K562 (cell line): Measurements from ENCODE around the gene DBP. TPM values are rescaled to one million over a fixed set of nuclear protein-coding genes. Genes with fewer than 3 reads are reported as not detected.

Source experiments
- CXXC5 ChIP-seq: fragments of 250-450 bp; sonication (Bioruptor Pico); IDR thresholded peaks from 2 replicates; pipeline ENCODE4 v1.8.0; 2022; ENCODE audit warnings: inconsistent platforms, mild to moderate bottlenecking, moderate library complexity
- MEIS2 ChIP-seq: fragments of 450-650 bp; IDR thresholded peaks from 2 replicates; pipeline ENCODE4 v1.6.1; 2014; ENCODE audit warnings: mild to moderate bottlenecking; ENCODE audit not compliant: partially characterized antibody
- NFATC3 ChIP-seq: fragments of 450-650 bp; IDR thresholded peaks from 2 replicates; pipeline ENCODE4 v1.6.1; 2017; ENCODE audit warnings: mild to moderate bottlenecking
- NRF1 ChIP-seq, 2 experiments: fragments of 450-650 bp; IDR thresholded peaks in 1 of 2; conservative IDR thresholded peaks in 1 of 2; 2 replicates each; pipeline ENCODE4 v1.6.1; 2014; ENCODE audit warnings: mild to moderate bottlenecking in 2 of 2
- RCOR1 ChIP-seq, 2 experiments: IDR thresholded peaks; 2 replicates each; pipeline ENCODE4 v1.6.1; 2012; ENCODE audit warnings: low read depth in 2 of 2, low read length in 2 of 2, borderline replicate concordance in 1 of 2, improper control_type of control experiment in 1 of 2
- REST ChIP-seq, 2 experiments: fragments of 450-650 bp; formaldehyde crosslinking in 1 of 2; IDR thresholded peaks; 2 replicates each; pipeline versions ENCODE4 v1.4.0 to v1.6.1; 2014 to 2020; ENCODE audit warnings: mild to moderate bottlenecking in 2 of 2, borderline replicate concordance in 1 of 2, low read depth in 1 of 2
- SAP30 ChIP-seq: fragments of 200-600 bp; sonication (generic); IDR thresholded peaks from 2 replicates; pipeline ENCODE4 v1.6.1; 2012; ENCODE audit warnings: borderline replicate concordance, low read depth, mild to moderate bottlenecking, moderate library complexity, low read length, control low read depth, inconsistent platforms; ENCODE audit not compliant: insufficient read depth, poor library complexity, severe bottlenecking
- SOX6 ChIP-seq: fragments of 450-650 bp; IDR thresholded peaks from 2 replicates; pipeline ENCODE4 v1.6.1; 2014; ENCODE audit warnings: mild to moderate bottlenecking
- ZFP36 ChIP-seq: fragments of 150-350 bp; IDR thresholded peaks from 2 replicates; pipeline ENCODE4 v1.6.1; 2018; ENCODE audit warnings: low read length, low read depth; ENCODE audit not compliant: partially characterized antibody
- ZNF140 ChIP-seq: fragments of 250-450 bp; sonication (Bioruptor Pico); IDR thresholded peaks from 2 replicates; pipeline ENCODE4 v1.8.0; 2021; ENCODE audit warnings: moderate library complexity, mild to moderate bottlenecking, inconsistent platforms
- ZNF175 ChIP-seq: fragments of 200-800 bp; sonication (Bioruptor generic); IDR thresholded peaks from 2 replicates; pipeline ENCODE4 v1.6.1; 2016; ENCODE audit warnings: low read depth, mild to moderate bottlenecking, missing genetic modification characterization, missing compliant biosample characterization
- ZNF584 ChIP-seq: fragments of 200-800 bp; sonication (Bioruptor generic); IDR thresholded peaks from 2 replicates; pipeline ENCODE4 v1.6.1; 2016; ENCODE audit warnings: low read depth, mild to moderate bottlenecking, missing genetic modification characterization, missing compliant biosample characterization
- polyA plus RNA-seq, 8 experiments: library from polyadenylated mRNA; depleted of rRNA in 4 of 8; stranded (reverse) in 5 of 8; unstranded in 3 of 8; fragments of >200 nt; fragmentation: Nextera tagmentation in 2 of 8; fragmentation: Illumina TruSeq in 1 of 8; extraction: Ambion mirVana in 2 of 8; extraction: Trizol in 1 of 8; gene quantifications; 2 replicates each; pipeline versions ENCODE4 v1.2.1 to v1.2.3, GENCODE V29; 2011 to 2014; ENCODE audit warnings: inconsistent platforms in 1 of 8, missing spikeins in 1 of 8
- total RNA-seq, 7 experiments: library from RNA; depleted of rRNA in 6 of 7; stranded (reverse); fragments of >200 nt in 6 of 7; fragmentation: Illumina TruSeq in 2 of 7; extraction: Trizol in 2 of 7; gene quantifications; 2 replicates each; pipeline versions ENCODE4 v1.2.1 to v1.2.3, GENCODE V29; 2011 to 2021; ENCODE audit warnings: low replicate concordance in 1 of 7
- TF ChIP-seq, protein P1 (sequence below), 2 experiments: fragments of 450-650 bp; IDR thresholded peaks; 2 replicates each; pipeline ENCODE4 v1.6.1; 2018; ENCODE audit warnings: mild to moderate bottlenecking in 2 of 2, low read depth in 1 of 2; ENCODE audit not compliant: partially characterized antibody in 2 of 2
- TF ChIP-seq, protein P2 (sequence below): sonication (generic); IDR thresholded peaks from 2 replicates; pipeline ENCODE4 v1.6.1; 2016

DBP gene
- total and polyA plus RNA-seq, 9 of the 15 experiments (the other 6 are each of a cell fraction or from before 2014, with no cell fraction given) = 0.25 to 5.5 (median 1.8) TPM

DNA sequence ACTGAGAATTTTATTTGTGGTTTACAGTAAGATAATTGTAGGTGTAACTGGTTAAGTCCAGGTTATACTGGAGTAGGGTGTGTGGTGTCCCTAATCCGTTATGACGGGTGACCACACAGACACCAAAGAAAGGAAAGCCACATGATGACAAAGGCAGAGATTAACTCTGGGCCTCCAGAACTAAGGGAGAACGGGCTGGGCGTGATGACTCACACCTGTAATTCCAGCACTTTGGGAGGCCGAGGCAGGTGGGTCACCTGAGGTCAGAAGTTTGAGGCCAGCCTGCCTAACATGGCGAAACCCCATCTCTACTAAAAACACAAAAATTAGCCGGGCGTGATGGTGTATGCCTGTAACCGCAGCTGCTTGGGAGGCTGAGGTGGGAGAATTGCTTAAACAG lies 48.4 kb upstream of the DBP start (continued):
- TF ChIP-seq REST (IDR thresholded peaks at IDR 0.05; ENCODE audit: borderline replicate concordance) (peak; percentile 90), REST (CRISPR knock-in tag; IDR thresholded peaks at IDR 0.05; ENCODE audit: low read depth) (no peak), ZFP36 (no peak), CXXC5 (CRISPR knock-in tag) (no peak), NFATC3 (no peak), ZNF140 (CRISPR knock-in tag) (no peak), MEIS2 (peak; percentile 30), RCOR1 (IDR thresholded peaks at IDR 0.05; ENCODE audit: borderline replicate concordance in 1 of 2, low read depth in 2 of 2, low read length in 2 of 2) (no peak), ZNF584 (CRISPR knock-in tag) (no peak), NRF1 (conservative IDR thresholded peaks at IDR 0.05 in 1 of 2, IDR thresholded peaks at IDR 0.05 in 1 of 2) (no peak), SOX6 (peak; percentile 82), ZNF175 (no peak), SAP30 (no peak)
- TF ChIP-seq, protein P1, sequence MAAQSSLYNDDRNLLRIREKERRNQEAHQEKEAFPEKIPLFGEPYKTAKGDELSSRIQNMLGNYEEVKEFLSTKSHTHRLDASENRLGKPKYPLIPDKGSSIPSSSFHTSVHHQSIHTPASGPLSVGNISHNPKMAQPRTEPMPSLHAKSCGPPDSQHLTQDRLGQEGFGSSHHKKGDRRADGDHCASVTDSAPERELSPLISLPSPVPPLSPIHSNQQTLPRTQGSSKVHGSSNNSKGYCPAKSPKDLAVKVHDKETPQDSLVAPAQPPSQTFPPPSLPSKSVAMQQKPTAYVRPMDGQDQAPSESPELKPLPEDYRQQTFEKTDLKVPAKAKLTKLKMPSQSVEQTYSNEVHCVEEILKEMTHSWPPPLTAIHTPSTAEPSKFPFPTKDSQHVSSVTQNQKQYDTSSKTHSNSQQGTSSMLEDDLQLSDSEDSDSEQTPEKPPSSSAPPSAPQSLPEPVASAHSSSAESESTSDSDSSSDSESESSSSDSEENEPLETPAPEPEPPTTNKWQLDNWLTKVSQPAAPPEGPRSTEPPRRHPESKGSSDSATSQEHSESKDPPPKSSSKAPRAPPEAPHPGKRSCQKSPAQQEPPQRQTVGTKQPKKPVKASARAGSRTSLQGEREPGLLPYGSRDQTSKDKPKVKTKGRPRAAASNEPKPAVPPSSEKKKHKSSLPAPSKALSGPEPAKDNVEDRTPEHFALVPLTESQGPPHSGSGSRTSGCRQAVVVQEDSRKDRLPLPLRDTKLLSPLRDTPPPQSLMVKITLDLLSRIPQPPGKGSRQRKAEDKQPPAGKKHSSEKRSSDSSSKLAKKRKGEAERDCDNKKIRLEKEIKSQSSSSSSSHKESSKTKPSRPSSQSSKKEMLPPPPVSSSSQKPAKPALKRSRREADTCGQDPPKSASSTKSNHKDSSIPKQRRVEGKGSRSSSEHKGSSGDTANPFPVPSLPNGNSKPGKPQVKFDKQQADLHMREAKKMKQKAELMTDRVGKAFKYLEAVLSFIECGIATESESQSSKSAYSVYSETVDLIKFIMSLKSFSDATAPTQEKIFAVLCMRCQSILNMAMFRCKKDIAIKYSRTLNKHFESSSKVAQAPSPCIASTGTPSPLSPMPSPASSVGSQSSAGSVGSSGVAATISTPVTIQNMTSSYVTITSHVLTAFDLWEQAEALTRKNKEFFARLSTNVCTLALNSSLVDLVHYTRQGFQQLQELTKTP (IDR thresholded peaks at IDR 0.05; ENCODE audit: low read depth in 1 of 2, partially characterized antibody in 2 of 2) = no peak
- TF ChIP-seq, protein P2, sequence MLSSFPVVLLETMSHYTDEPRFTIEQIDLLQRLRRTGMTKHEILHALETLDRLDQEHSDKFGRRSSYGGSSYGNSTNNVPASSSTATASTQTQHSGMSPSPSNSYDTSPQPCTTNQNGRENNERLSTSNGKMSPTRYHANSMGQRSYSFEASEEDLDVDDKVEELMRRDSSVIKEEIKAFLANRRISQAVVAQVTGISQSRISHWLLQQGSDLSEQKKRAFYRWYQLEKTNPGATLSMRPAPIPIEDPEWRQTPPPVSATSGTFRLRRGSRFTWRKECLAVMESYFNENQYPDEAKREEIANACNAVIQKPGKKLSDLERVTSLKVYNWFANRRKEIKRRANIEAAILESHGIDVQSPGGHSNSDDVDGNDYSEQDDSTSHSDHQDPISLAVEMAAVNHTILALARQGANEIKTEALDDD = peak; percentile 90
